H1 (cell line): ENCODE results near the gene UNC79. TPM values are rescaled to one million over a fixed set of nuclear protein-coding genes. Genes with fewer than 3 reads are reported as not detected.

Experiments used
- CTCF ChIA-PET: fragments of 300-600 bp; sonication (Branson Sonifier 250); formaldehyde crosslinking; loops from one replicate; lab custom pipeline; 2021; ENCODE audit not compliant: partially characterized antibody; lab: Charles Lee
- POLR2A ChIA-PET: fragments of 300-600 bp; sonication (Branson Sonifier 250); formaldehyde crosslinking; loops from one replicate; lab custom pipeline; 2021; ENCODE audit warnings: inconsistent platforms; ENCODE audit not compliant: partially characterized antibody; lab: Charles Lee
- DNase-seq, 2 experiments: peaks; one replicate each; pipeline versions ENCODE4 v3.0.0 to v3.0.0-alpha.2; 2010 to 2022; ENCODE audit warnings: low spot score in 2 of 2, low read depth in 1 of 2, mixed read lengths in 1 of 2
- FAIRE-seq: peaks from 2 replicates; lab custom pipeline; 2011; peaks lifted over from hg19 to GRCh38; lab: Jason Lieb, UNC
- H2AFZ ChIP-seq: 2 replicates; pipeline ENCODE4 v1.8.1; 2012; ENCODE audit warnings: low read length, inconsistent platforms
- H2AK5ac ChIP-seq: 2 replicates; pipeline ENCODE4 v1.6.1; 2013; ENCODE audit warnings: low read depth, low read length
- H2BK120ac ChIP-seq: replicated peaks from 2 replicates; pipeline ENCODE3; 2013; ENCODE audit warnings: low read depth, low read length, inconsistent platforms
- H2BK12ac ChIP-seq: 2 replicates; pipeline ENCODE4 v1.6.1; 2013; ENCODE audit warnings: low read depth, low read length
- H2BK15ac ChIP-seq: 2 replicates; pipeline ENCODE4 v1.6.1; 2013; ENCODE audit warnings: low read length
- H2BK20ac ChIP-seq: 2 replicates; pipeline ENCODE4 v1.6.1; 2013; ENCODE audit warnings: low read length
- H2BK5ac ChIP-seq: 2 replicates; pipeline ENCODE4 v1.6.1; 2013; ENCODE audit warnings: low read depth, low read length
- H3K14ac ChIP-seq: 2 replicates; pipeline ENCODE4 v1.6.1; 2013; ENCODE audit warnings: inconsistent platforms; ENCODE audit not compliant: insufficient read length
- H3K18ac ChIP-seq: 2 replicates; pipeline ENCODE4 v1.6.1; 2013; ENCODE audit warnings: low read length; ENCODE audit errors: extremely low read depth
- H3K23ac ChIP-seq: 2 replicates; pipeline ENCODE4 v1.6.1; 2013; ENCODE audit warnings: inconsistent platforms; ENCODE audit not compliant: insufficient read length
- H3K23me2 ChIP-seq: 2 replicates; pipeline ENCODE4 v1.6.1; 2013; ENCODE audit warnings: low read depth, low read length
- H3K27ac ChIP-seq: 2 replicates; pipeline ENCODE4 v1.6.1; 2011; ENCODE audit warnings: low read depth, low read length, inconsistent platforms
- H3K27me3 ChIP-seq, 4 experiments: replicated peaks in 1 of 4; 1 replicate in 1 of 4; 2 replicates in 3 of 4; pipeline versions ENCODE4 v1.6.1 to v1.8.1; 2011 to 2013; ENCODE audit warnings: low read length in 3 of 4, mild to moderate bottlenecking in 3 of 4, inconsistent platforms in 2 of 4, mixed read lengths in 2 of 4, moderate library complexity in 1 of 4; ENCODE audit not compliant: control insufficient read depth in 3 of 4, insufficient read depth in 3 of 4; ENCODE audit errors: extremely low read depth in 1 of 4
- H3K36me3 ChIP-seq, 4 experiments: 2 replicates each; pipeline versions ENCODE4 v1.6.1 to v1.8.1; 2011 to 2013; ENCODE audit warnings: mild to moderate bottlenecking in 4 of 4, low read length in 3 of 4, moderate library complexity in 2 of 4, control low read depth in 1 of 4, inconsistent platforms in 1 of 4; ENCODE audit not compliant: insufficient read depth in 4 of 4, control insufficient read depth in 2 of 4
- H3K4ac ChIP-seq: replicated peaks from 2 replicates; pipeline ENCODE3; 2013; ENCODE audit warnings: low read length, low read depth, mixed read lengths, inconsistent platforms; ENCODE audit not compliant: insufficient read length
- H3K4me1 ChIP-seq, 4 experiments: replicated peaks in 1 of 4; 1 replicate in 1 of 4; 2 replicates in 3 of 4; pipeline versions ENCODE4 v1.6.1 to v1.8.1; 2011 to 2013; ENCODE audit warnings: low read length in 3 of 4, inconsistent platforms in 2 of 4, mixed read lengths in 1 of 4; ENCODE audit not compliant: insufficient read depth in 4 of 4, control insufficient read depth in 3 of 4
- H3K4me2 ChIP-seq, 2 experiments: 2 replicates each; pipeline versions ENCODE4 v1.6.1 to v1.8.1; 2011 to 2013; ENCODE audit warnings: low read depth in 2 of 2, low read length in 2 of 2, control low read depth in 1 of 2, inconsistent platforms in 1 of 2, mild to moderate bottlenecking in 1 of 2; ENCODE audit not compliant: insufficient read depth in 1 of 2
- H3K4me3 ChIP-seq, 4 experiments: fragments of 200-600, 300-600 bp in 1 of 4; sonication (generic), shearing (Covaris generic), sonication (Bioruptor Twin) in 1 of 4; 2 replicates each; pipeline versions ENCODE4 v1.5.1 to v1.8.1; 2011 to 2016; ENCODE audit warnings: low read length in 4 of 4, low read depth in 3 of 4, control low read depth in 2 of 4, inconsistent platforms in 2 of 4, mild to moderate bottlenecking in 2 of 4, mixed read lengths in 1 of 4, moderate library complexity in 1 of 4; ENCODE audit not compliant: insufficient read depth in 2 of 4; ENCODE audit errors: extremely low read depth in 1 of 4
- H3K56ac ChIP-seq: replicated peaks from 2 replicates; pipeline ENCODE3; 2013; ENCODE audit warnings: low read depth, mild to moderate bottlenecking, mixed read lengths, low read length, inconsistent platforms; ENCODE audit not compliant: insufficient read length
- H3K79me1 ChIP-seq: 2 replicates; pipeline ENCODE4 v1.6.1; 2013; ENCODE audit warnings: low read depth, low read length, control low read depth
- H3K79me2 ChIP-seq, 2 experiments: 2 replicates each; pipeline versions ENCODE4 v1.6.1 to v1.8.1; 2012 to 2013; ENCODE audit warnings: low read length in 2 of 2, mild to moderate bottlenecking in 2 of 2, inconsistent platforms in 1 of 2; ENCODE audit not compliant: insufficient read depth in 2 of 2, control insufficient read depth in 1 of 2
- H3K9ac ChIP-seq, 4 experiments: replicated peaks in 1 of 4; 1 replicate in 1 of 4; 2 replicates in 3 of 4; pipeline versions ENCODE4 v1.6.1 to v1.8.1; 2011 to 2013; ENCODE audit warnings: low read depth in 3 of 4, low read length in 3 of 4, control low read depth in 2 of 4, mild to moderate bottlenecking in 2 of 4, moderate library complexity in 2 of 4, inconsistent platforms in 1 of 4; ENCODE audit errors: extremely low read depth in 1 of 4
- H3K9me3 ChIP-seq, 2 experiments: 2 replicates each; pipeline versions ENCODE4 v1.6.1 to v1.8.1; 2012 to 2013; ENCODE audit warnings: mild to moderate bottlenecking in 2 of 2, moderate library complexity in 2 of 2, control low read depth in 1 of 2, inconsistent platforms in 1 of 2, low read depth in 1 of 2, low read length in 1 of 2, mixed read lengths in 1 of 2; ENCODE audit not compliant: insufficient read depth in 2 of 2
- H4K20me1 ChIP-seq, 2 experiments: replicated peaks in 1 of 2; 2 replicates each; pipeline versions ENCODE3 to v1.8.1; 2011 to 2013; ENCODE audit warnings: inconsistent platforms in 2 of 2, low read length in 2 of 2, mild to moderate bottlenecking in 1 of 2; ENCODE audit not compliant: insufficient read depth in 2 of 2, control insufficient read depth in 1 of 2
- H4K5ac ChIP-seq: 2 replicates; pipeline ENCODE4 v1.6.1; 2013; ENCODE audit warnings: low read length, low read depth, mixed read lengths, inconsistent platforms; ENCODE audit not compliant: insufficient read length
- H4K8ac ChIP-seq: 2 replicates; pipeline ENCODE4 v1.8.0; 2013; ENCODE audit warnings: mild to moderate bottlenecking, moderate library complexity, low read length, inconsistent platforms; ENCODE audit not compliant: insufficient read depth; ENCODE audit errors: extremely low read depth
- H4K91ac ChIP-seq: replicated peaks from 2 replicates; pipeline ENCODE3; 2013; ENCODE audit warnings: low read length, mixed read lengths, inconsistent platforms; ENCODE audit not compliant: insufficient read length
- MAFK ChIP-seq: IDR thresholded peaks from 2 replicates; pipeline ENCODE4 v1.6.1; 2012; ENCODE audit warnings: low read depth, mild to moderate bottlenecking, improper control_type of control experiment, low read length
- MAX ChIP-seq: IDR thresholded peaks from 2 replicates; pipeline ENCODE4 v1.6.1; 2012; ENCODE audit warnings: inconsistent platforms
- SRF ChIP-seq: IDR thresholded peaks from 2 replicates; pipeline ENCODE4 v1.6.1; 2011; ENCODE audit warnings: mild to moderate bottlenecking, low read depth, low read length, moderate library complexity
- TCF12 ChIP-seq: IDR thresholded peaks from 2 replicates; pipeline ENCODE4 v1.6.1; 2011; ENCODE audit warnings: low read depth, mild to moderate bottlenecking, low read length
- WGBS, 2 experiments: shearing (Covaris generic) in 1 of 2; methylation state at CpG; one replicate each; pipeline versions ENCODE4 v1.1.6 to v1.1.7; 2013 to 2015; ENCODE audit warnings: low lambda C conversion rate in 2 of 2, mixed read lengths in 2 of 2, inconsistent platforms in 1 of 2, low coverage in 1 of 2, missing lambda C conversion rate in 1 of 2; ENCODE audit not compliant: insufficient replicate concordance in 2 of 2, insufficient coverage in 1 of 2, insufficient read length in 1 of 2; ENCODE audit errors: extremely low coverage in 1 of 2, missing lambda C conversion rate in 1 of 2; 5-methylcytosine and 5-hydroxymethylcytosine counted together
- polyA plus RNA-seq, 7 experiments: library from polyadenylated mRNA; depleted of rRNA in 3 of 7; stranded (reverse) in 5 of 7; unstranded in 2 of 7; fragments of >200 nt in 5 of 7; fragments of 200-250 nt in 2 of 7; gene quantifications; 1 replicate in 5 of 7; 2 replicates in 1 of 7; 4 replicates in 1 of 7; pipeline versions ENCODE4 v1.2.1 to v1.2.3, GENCODE V29; 2011 to 2013; ENCODE audit warnings: missing spikeins in 2 of 7, mixed read lengths in 2 of 7
- total RNA-seq: library from RNA; stranded (reverse); fragmentation: NEBNext Ultra II Directional; extraction: Animal tissue kit (Norgen Biotek cat#: 25700); gene quantifications from 2 replicates; pipeline ENCODE4 v1.2.1, GENCODE V29; 2021

UNC79 gene
- total and polyA plus RNA-seq, 2 of the 8 experiments (the other 6 are each of a cell fraction or from before 2014, with no cell fraction given), result 1.8 to 2.3 TPM

GRCh38 chr14:93742761-93743160 is 312.0 kb downstream of the UNC79 start:
- Histone ChIP-seq H3K56ac (no peak overlapping the region), H3K23me2 (peaks cover 4% of the 10 kb centered on the region; the same call in 1 of the 2 replicates), H3K9ac (no peak overlapping the region), H3K23ac (no peak overlapping the region), H3K27ac (no peak overlapping the region), H3K36me3 (no peaks in the 10 kb centered on the region), H3K4me2 (no peak overlapping the region), H3K4me1 (peaks cover 0 to 15% (median 6%) of the 10 kb centered on the region in 4 experiments; a peak in 4 of 7 replicates), H3K18ac (no peak overlapping the region), H2BK20ac (no peak overlapping the region), H4K91ac (peak overlapping the region; percentile 20), H2BK120ac (no peak overlapping the region), H2BK5ac (no peak overlapping the region), H3K14ac (no peak overlapping the region), H3K9me3 (no peaks in the 10 kb centered on the region), H2AK5ac (no peak overlapping the region), H2BK15ac (0 out of 2 replicates have a peak overlapping the region, but pooled peaks have one; percentile 46), H3K4me3 (no peak overlapping the region), H4K20me1 (peaks cover 0 to 1% of the 10 kb centered on the region in 2 experiments), H3K27me3 (no peaks in the 10 kb centered on the region), H2AFZ (no peak overlapping the region), H3K4ac (no peak overlapping the region), H3K79me1 (no peaks in the 10 kb centered on the region), H2BK12ac (no peak overlapping the region), H3K79me2 (no peaks in the 10 kb centered on the region), H4K8ac (no peak overlapping the region), H4K5ac (no peak overlapping the region)
- TF ChIP-seq SRF (no peak), MAX (no peak), MAFK (no peak), TCF12 (no peak)
- FAIRE-seq (no peak), DNase-seq (no peak)
- 96% methylated on average over 8 of the region's 8 CpGs; no CpG with 5 or more reads in 1 of the 2 experiments for WGBS, 2 experiments
- CTCF ChIA-PET, result interaction anchor here (0.7 to 1.1 kb wide), 4 partner anchors 12 to 197 kb away, joined by 3 to 4 read pairs (median 3); no protein-coding TSS in a partner anchor
- POLR2A ChIA-PET, result no interaction called here
